ENCODE data around the gene THOC6. TPM values are rescaled to one million over a fixed set of nuclear protein-coding genes. Genes with fewer than 3 reads are reported as not detected.

THOC6 gene
- total and polyA plus RNA-seq, 9 of the 15 experiments (the other 6 are each of a cell fraction or from before 2014, with no cell fraction given), result 2.5 to 65.4 (median 42.3) TPM

DNA sequence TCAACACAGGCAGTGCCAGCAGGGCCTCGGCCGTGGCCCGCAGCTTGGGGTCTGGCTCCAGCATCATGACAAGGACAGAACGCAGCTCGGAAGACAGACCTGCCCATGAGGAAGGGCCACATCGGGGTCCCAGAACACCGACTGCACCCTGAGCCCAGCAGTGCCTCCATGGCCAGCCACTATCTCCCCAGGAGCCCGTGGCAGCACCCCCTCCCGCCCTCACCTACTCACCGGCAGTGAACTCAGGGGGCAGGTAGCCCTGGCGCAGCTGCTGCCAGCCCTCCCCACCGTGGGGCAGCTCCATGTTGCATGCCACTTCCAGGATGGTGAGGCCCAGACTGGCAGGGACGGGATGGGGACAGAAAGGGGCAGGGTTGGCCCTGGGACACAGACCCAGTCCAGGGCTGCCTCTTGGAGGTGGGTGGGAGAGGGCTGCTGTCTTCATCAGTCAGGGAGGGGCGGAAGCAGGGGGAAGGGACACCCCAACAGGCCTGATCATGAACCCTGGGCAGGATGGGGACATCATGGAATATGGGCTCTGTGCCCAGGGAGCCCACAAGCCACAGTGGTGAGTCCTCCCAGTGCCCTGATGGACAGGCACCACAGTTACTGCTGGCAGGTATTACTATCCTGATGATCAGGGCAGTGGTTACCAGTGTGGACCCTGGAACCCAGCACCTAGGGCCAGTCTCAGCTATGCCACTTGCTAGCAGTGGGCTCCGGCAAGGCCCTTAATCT, 49.3 kb upstream of the THOC6 start (continued):
- TF ChIP-seq, protein P1, sequence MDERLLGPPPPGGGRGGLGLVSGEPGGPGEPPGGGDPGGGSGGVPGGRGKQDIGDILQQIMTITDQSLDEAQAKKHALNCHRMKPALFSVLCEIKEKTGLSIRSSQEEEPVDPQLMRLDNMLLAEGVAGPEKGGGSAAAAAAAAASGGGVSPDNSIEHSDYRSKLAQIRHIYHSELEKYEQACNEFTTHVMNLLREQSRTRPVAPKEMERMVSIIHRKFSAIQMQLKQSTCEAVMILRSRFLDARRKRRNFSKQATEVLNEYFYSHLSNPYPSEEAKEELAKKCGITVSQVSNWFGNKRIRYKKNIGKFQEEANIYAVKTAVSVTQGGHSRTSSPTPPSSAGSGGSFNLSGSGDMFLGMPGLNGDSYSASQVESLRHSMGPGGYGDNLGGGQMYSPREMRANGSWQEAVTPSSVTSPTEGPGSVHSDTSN (CRISPR knock-in tag; IDR thresholded peaks at IDR 0.05; ENCODE audit: low read depth), result no peak
- TF ChIP-seq, protein P1 (tag; conservative IDR thresholded peaks at IDR 0.05; ENCODE audit: low read depth), result no peak
- TF ChIP-seq ZNF445 (CRISPR knock-in tag; IDR thresholded peaks at IDR 0.05; ENCODE audit: low read depth) (no peak), HDAC8 (tag; IDR thresholded peaks at IDR 0.05) (no peak), DDX20 (tag; IDR thresholded peaks at IDR 0.05; ENCODE audit: low read depth) (no peak), PHTF2 (CRISPR knock-in tag; IDR thresholded peaks at IDR 0.05) (no peak), MTF1 (CRISPR knock-in tag; IDR thresholded peaks at IDR 0.05; ENCODE audit: borderline replicate concordance) (no peak), RUNX1 (IDR thresholded peaks at IDR 0.05; ENCODE audit: low read depth) (no peak), BMI1 (IDR thresholded peaks at IDR 0.05; ENCODE audit: low read length) (no peak), ZC3H8 (IDR thresholded peaks at IDR 0.05) (no peak), ZNF23 (CRISPR knock-in tag; IDR thresholded peaks at IDR 0.05) (no peak), ZNF146 (CRISPR knock-in tag; IDR thresholded peaks at IDR 0.05; ENCODE audit: unreplicated experiment) (no peak)
- TF ChIP-seq, protein P2, sequence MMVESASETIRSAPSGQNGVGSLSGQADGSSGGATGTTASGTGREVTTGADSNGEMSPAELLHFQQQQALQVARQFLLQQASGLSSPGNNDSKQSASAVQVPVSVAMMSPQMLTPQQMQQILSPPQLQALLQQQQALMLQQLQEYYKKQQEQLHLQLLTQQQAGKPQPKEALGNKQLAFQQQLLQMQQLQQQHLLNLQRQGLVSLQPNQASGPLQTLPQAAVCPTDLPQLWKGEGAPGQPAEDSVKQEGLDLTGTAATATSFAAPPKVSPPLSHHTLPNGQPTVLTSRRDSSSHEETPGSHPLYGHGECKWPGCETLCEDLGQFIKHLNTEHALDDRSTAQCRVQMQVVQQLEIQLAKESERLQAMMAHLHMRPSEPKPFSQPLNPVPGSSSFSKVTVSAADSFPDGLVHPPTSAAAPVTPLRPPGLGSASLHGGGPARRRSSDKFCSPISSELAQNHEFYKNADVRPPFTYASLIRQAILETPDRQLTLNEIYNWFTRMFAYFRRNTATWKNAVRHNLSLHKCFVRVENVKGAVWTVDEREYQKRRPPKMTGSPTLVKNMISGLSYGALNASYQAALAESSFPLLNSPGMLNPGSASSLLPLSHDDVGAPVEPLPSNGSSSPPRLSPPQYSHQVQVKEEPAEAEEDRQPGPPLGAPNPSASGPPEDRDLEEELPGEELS (CRISPR knock-in tag; IDR thresholded peaks at IDR 0.05; ENCODE audit: borderline replicate concordance), result no peak
- TF ChIP-seq, protein P3, sequence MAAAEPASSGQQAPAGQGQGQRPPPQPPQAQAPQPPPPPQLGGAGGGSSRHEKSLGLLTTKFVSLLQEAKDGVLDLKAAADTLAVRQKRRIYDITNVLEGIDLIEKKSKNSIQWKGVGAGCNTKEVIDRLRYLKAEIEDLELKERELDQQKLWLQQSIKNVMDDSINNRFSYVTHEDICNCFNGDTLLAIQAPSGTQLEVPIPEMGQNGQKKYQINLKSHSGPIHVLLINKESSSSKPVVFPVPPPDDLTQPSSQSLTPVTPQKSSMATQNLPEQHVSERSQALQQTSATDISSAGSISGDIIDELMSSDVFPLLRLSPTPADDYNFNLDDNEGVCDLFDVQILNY (CRISPR knock-in tag; IDR thresholded peaks at IDR 0.05), result no peak
- TF ChIP-seq, protein P4, sequence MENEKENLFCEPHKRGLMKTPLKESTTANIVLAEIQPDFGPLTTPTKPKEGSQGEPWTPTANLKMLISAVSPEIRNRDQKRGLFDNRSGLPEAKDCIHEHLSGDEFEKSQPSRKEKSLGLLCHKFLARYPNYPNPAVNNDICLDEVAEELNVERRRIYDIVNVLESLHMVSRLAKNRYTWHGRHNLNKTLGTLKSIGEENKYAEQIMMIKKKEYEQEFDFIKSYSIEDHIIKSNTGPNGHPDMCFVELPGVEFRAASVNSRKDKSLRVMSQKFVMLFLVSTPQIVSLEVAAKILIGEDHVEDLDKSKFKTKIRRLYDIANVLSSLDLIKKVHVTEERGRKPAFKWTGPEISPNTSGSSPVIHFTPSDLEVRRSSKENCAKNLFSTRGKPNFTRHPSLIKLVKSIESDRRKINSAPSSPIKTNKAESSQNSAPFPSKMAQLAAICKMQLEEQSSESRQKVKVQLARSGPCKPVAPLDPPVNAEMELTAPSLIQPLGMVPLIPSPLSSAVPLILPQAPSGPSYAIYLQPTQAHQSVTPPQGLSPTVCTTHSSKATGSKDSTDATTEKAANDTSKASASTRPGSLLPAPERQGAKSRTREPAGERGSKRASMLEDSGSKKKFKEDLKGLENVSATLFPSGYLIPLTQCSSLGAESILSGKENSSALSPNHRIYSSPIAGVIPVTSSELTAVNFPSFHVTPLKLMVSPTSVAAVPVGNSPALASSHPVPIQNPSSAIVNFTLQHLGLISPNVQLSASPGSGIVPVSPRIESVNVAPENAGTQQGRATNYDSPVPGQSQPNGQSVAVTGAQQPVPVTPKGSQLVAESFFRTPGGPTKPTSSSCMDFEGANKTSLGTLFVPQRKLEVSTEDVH (IDR thresholded peaks at IDR 0.05; ENCODE audit: low read depth, partially characterized antibody), result no peak
- TF ChIP-seq, protein P5, sequence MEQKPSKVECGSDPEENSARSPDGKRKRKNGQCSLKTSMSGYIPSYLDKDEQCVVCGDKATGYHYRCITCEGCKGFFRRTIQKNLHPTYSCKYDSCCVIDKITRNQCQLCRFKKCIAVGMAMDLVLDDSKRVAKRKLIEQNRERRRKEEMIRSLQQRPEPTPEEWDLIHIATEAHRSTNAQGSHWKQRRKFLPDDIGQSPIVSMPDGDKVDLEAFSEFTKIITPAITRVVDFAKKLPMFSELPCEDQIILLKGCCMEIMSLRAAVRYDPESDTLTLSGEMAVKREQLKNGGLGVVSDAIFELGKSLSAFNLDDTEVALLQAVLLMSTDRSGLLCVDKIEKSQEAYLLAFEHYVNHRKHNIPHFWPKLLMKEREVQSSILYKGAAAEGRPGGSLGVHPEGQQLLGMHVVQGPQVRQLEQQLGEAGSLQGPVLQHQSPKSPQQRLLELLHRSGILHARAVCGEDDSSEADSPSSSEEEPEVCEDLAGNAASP (IDR thresholded peaks at IDR 0.05), result no peak

Data from K562 (cell line).